HCT116 (cell line): ENCODE measurements around the gene VAV2. TPM values are rescaled to one million over a fixed set of nuclear protein-coding genes. Genes with fewer than 3 reads are reported as not detected.

Experiments used
- ATAC-seq: fragments of 200-7000 bp; cut with Tn5 transposase; 2 replicates; pipeline ENCODE4 v1.9.1; 2020; ENCODE audit warnings: mild to moderate bottlenecking, moderate library complexity
- BruUV-seq: library from RNA; stranded (reverse); fragments of 400-500 nt; replicated peaks from 2 replicates; lab custom pipeline; 2021; lab: Mats Ljungman, UMichigan
- CTCF ChIA-PET: fragments of 300-600 bp; sonication (Branson Sonifier 250); formaldehyde crosslinking; loops from one replicate; lab custom pipeline; 2021; ENCODE audit warnings: antibody characterized with exemption; lab: Charles Lee
- POLR2A ChIA-PET: fragments of 300-600, 350-600 bp; sonication (Branson Sonifier 250); formaldehyde crosslinking; loops from one replicate; lab custom pipeline; 2021; ENCODE audit warnings: antibody characterized with exemption; lab: Charles Lee
- RAD21 ChIA-PET, 2 experiments: fragments of 300-600 bp; sonication (Branson Sonifier 250); formaldehyde crosslinking; loops; one replicate each; lab custom pipeline; 2023; ENCODE audit warnings: low total read pairs in 2 of 2; ENCODE audit not compliant: uncharacterized antibody in 2 of 2, unreplicated experiment in 2 of 2, low non-redundant PET in 1 of 2; lab: Charles Lee
- DNase-seq: peaks from one replicate; pipeline ENCODE4 v3.0.0-alpha.2; 2010; ENCODE audit warnings: low read depth, low spot score
- H2AFZ ChIP-seq: fragments of 200-600 bp; shearing (Covaris generic), sonication (generic); 2 replicates; pipeline ENCODE4 v1.6.1; 2017; ENCODE audit warnings: low read depth, mixed run types, mixed read lengths, antibody characterized with exemption, low read length; ENCODE audit not compliant: poor library complexity, severe bottlenecking
- H3K27ac ChIP-seq: 2 replicates; pipeline ENCODE4 v1.5.1; 2012; ENCODE audit warnings: low read depth, low read length
- H3K27me3 ChIP-seq: fragments of 200-600 bp; sonication (generic); 2 replicates; pipeline ENCODE4 v1.6.1; 2016; ENCODE audit warnings: mixed run types, low read length, mixed read lengths; ENCODE audit not compliant: insufficient read depth
- H3K36me3 ChIP-seq, 2 experiments: fragments of 200-500 bp in 1 of 2; fragments of 200-600 bp in 1 of 2; sonication (Bioruptor generic) in 1 of 2; sonication (generic) in 1 of 2; 2 replicates each; pipeline versions ENCODE4 v1.5.1 to v1.6.1; 2014 to 2016; ENCODE audit warnings: low read length in 2 of 2, inconsistent platforms in 1 of 2, mixed read lengths in 1 of 2, mixed run types in 1 of 2; ENCODE audit not compliant: insufficient read depth in 2 of 2, control insufficient read depth in 1 of 2
- H3K4me1 ChIP-seq, 2 experiments: fragments of 200-600 bp in 1 of 2; sonication (generic) in 1 of 2; 2 replicates each; pipeline versions ENCODE4 v1.5.1 to v1.6.1; 2012 to 2017; ENCODE audit warnings: low read length in 2 of 2, inconsistent platforms in 1 of 2, mild to moderate bottlenecking in 1 of 2, mixed read lengths in 1 of 2, mixed run types in 1 of 2, moderate library complexity in 1 of 2; ENCODE audit not compliant: insufficient read depth in 2 of 2, control insufficient read depth in 1 of 2
- H3K4me2 ChIP-seq: fragments of 200-600 bp; sonication (generic); 2 replicates; pipeline ENCODE4 v1.6.1; 2017; ENCODE audit warnings: mixed run types, low read length, mixed read lengths
- H3K4me3 ChIP-seq, 2 experiments: fragments of 200-600 bp in 1 of 2; sonication (generic) in 1 of 2; replicated peaks in 1 of 2; 2 replicates each; pipeline ENCODE4 v1.5.1; 2011 to 2016; ENCODE audit warnings: low read length in 2 of 2, control low read depth in 1 of 2, low read depth in 1 of 2, mild to moderate bottlenecking in 1 of 2, mixed read lengths in 1 of 2, mixed run types in 1 of 2
- H3K79me2 ChIP-seq: fragments of 200-600 bp; sonication (generic); 2 replicates; pipeline ENCODE4 v1.6.1; 2017; ENCODE audit warnings: mild to moderate bottlenecking, mixed run types, low read length, moderate library complexity, mixed read lengths; ENCODE audit not compliant: insufficient read depth
- H3K9ac ChIP-seq: fragments of 200-600 bp; sonication (generic); 2 replicates; pipeline ENCODE4 v1.6.1; 2016; ENCODE audit warnings: low read length, mixed read lengths
- H3K9me2 ChIP-seq: fragments of 200-600 bp; sonication (generic), shearing (Covaris generic); 2 replicates; pipeline ENCODE4 v1.6.1; 2017; ENCODE audit warnings: mixed run types, mild to moderate bottlenecking, moderate library complexity; ENCODE audit not compliant: insufficient read depth
- H3K9me3 ChIP-seq, 2 experiments: fragments of 200-500 bp in 1 of 2; fragments of 200-600 bp in 1 of 2; sonication (Bioruptor generic) in 1 of 2; sonication (generic) in 1 of 2; 2 replicates each; pipeline ENCODE4 v1.6.1; 2014 to 2017; ENCODE audit warnings: low read length in 2 of 2, mixed read lengths in 2 of 2, inconsistent platforms in 1 of 2, low read depth in 1 of 2, mild to moderate bottlenecking in 1 of 2, mixed run types in 1 of 2, moderate library complexity in 1 of 2; ENCODE audit not compliant: control insufficient read depth in 1 of 2, insufficient read depth in 1 of 2
- H4K20me1 ChIP-seq: fragments of 200-600 bp; sonication (generic), shearing (Covaris generic); 2 replicates; pipeline ENCODE4 v1.6.1; 2017; ENCODE audit warnings: mixed run types, mild to moderate bottlenecking, moderate library complexity; ENCODE audit not compliant: insufficient read depth
- EZH2phosphoT487 ChIP-seq: fragments of 200-600 bp; IDR thresholded peaks from 2 replicates; pipeline ENCODE4 v1.6.1; 2018; ENCODE audit warnings: antibody characterized with exemption, borderline replicate concordance
- SRF ChIP-seq: IDR thresholded peaks from 2 replicates; pipeline ENCODE4 v1.6.1; 2012; ENCODE audit warnings: low read depth
- intact Hi-C: fragments of 100-400 bp; cut with micrococcal nuclease; formaldehyde crosslinking; loops from 2 replicates; pipeline ENCODE4 v1.10.0; 2022
- total RNA-seq: library from RNA; stranded (reverse); gene quantifications from one replicate; pipeline ENCODE4 v1.2.1, GENCODE V29; 2021; ENCODE audit not compliant: unreplicated experiment
- TF ChIP-seq, protein P1 (sequence below): IDR thresholded peaks from 2 replicates; pipeline ENCODE4 v1.6.1; 2011; ENCODE audit warnings: mild to moderate bottlenecking, low read length, moderate library complexity; ENCODE audit not compliant: insufficient replicate concordance; ENCODE audit errors: extremely low read depth

Gene VAV2
- total RNA-seq, 1 experiment from 2014 or later = 33.2 TPM

DNA sequence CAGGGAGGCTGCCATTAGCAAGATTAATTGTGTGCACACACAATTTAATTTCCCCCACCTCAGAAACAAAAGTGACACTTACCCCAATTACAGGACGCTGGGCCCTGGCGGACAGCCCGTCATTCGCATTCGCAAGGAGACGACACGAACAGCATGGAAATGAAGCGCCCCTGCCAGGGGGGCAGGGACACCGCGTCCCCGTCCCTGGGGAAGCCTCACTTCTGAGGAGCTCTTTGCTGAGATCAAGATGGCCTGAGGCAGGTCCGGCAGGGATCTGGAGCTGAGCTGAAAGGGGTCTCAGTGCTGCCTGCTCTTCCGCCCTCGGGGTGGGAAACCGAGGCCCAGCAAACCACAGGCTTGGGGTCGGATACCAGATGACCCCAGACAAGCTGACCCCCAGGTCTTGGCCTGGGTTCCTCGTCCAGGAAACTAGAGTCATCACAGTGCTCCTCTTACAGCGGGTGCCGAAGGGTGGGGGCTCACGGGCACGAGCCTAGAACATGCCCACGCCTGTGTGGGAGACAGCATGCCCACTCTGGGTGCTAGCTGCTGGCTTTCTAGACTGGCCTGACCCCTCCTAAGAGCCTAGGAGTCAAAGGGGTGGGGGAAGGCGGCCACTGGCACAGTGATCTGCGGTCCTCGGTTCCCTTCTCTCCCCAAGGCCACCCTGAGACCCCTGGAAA, 103.2 kb downstream of the VAV2 start:
- no peak overlapping the region for H3K9ac ChIP-seq
- H3K4me3 ChIP-seq = no peak overlapping the region
- CTCF ChIA-PET = interaction anchor here (0.7 kb wide), 1 partner anchor 146 kb away, joined by 3 read pairs; no protein-coding TSS in a partner anchor
- H2AFZ ChIP-seq = no peak overlapping the region
- no peak overlapping the region; the same call in 1 of the 2 replicates for H3K27ac ChIP-seq
- RAD21 ChIA-PET = no interaction called here
- intact Hi-C loops = no loop called here
- POLR2A ChIA-PET = no interaction called here
- no TSS peak for BruUV-seq
- ATAC-seq = no peak
- no peak overlapping the region for H3K4me2 ChIP-seq
- H3K9me2 ChIP-seq = no peaks in the 10 kb centered on the region
- no peaks in the 10 kb centered on the region for H3K36me3 ChIP-seq
- no peaks in the 10 kb centered on the region for H3K27me3 ChIP-seq
- H3K9me3 ChIP-seq = no peaks in the 10 kb centered on the region
- H3K4me1 ChIP-seq = peaks cover 8 to 26% of the 10 kb centered on the region in 2 experiments; a peak in 3 of 4 replicates
- no peak for TF ChIP-seq SRF
- TF ChIP-seq, protein P1, sequence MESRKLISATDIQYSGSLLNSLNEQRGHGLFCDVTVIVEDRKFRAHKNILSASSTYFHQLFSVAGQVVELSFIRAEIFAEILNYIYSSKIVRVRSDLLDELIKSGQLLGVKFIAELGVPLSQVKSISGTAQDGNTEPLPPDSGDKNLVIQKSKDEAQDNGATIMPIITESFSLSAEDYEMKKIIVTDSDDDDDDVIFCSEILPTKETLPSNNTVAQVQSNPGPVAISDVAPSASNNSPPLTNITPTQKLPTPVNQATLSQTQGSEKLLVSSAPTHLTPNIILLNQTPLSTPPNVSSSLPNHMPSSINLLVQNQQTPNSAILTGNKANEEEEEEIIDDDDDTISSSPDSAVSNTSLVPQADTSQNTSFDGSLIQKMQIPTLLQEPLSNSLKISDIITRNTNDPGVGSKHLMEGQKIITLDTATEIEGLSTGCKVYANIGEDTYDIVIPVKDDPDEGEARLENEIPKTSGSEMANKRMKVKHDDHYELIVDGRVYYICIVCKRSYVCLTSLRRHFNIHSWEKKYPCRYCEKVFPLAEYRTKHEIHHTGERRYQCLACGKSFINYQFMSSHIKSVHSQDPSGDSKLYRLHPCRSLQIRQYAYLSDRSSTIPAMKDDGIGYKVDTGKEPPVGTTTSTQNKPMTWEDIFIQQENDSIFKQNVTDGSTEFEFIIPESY = no peak
- TF ChIP-seq, all 23 proteins: peak for 0
- DNase-seq = no peak
- Histone ChIP-seq H3K79me2 (peaks cover 12% of the 10 kb centered on the region; the same call in 1 of the 2 replicates), H4K20me1 (no peaks in the 10 kb centered on the region)

DNA sequence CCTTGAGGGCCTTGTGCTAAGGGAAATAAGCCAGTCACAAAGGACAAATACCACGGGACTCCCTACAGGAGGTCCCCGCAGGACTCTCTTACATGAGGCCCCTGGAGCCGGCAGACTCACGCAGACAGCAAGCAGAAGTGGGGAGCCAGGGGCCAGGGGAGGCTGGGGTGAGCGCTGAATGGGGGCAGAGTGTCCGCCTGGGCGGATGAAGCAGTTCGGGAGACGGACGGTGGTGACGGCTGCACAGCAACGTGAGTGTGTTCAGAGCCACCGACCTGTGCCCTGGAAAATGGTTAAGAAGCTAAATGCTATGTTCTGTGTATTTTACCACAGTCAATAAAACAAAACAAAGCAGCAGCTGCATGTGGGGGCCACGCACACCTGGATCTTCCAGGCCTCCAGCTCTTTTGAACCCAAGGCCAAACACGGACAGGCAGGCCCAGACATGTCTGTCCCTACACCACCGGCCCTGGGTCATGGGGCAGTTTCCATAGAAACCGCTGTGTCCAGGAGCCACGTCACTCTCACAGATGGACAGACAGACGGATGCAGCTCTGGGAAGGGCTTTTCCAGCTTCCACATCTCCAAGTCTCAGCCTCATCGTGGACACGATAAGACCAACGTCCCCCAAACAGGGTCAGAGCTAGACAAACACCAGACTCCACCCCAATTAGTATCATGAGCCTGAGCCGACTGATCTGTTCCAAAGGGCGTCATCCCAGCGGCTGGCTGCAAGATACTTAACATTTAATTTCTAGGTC, 103.9 kb downstream of the VAV2 start:
- Histone ChIP-seq H3K27me3 (no peaks in the 10 kb centered on the region), H3K4me2 (no peak overlapping the region), H3K4me1 (peaks cover 8 to 26% of the 10 kb centered on the region in 2 experiments; a peak in 3 of 4 replicates), H4K20me1 (no peaks in the 10 kb centered on the region), H3K9ac (no peak overlapping the region), H3K27ac (peak overlapping the region; percentile 31; the same call in 1 of the 2 replicates), H3K9me2 (no peaks in the 10 kb centered on the region), H3K9me3 (no peaks in the 10 kb centered on the region), H2AFZ (no peak overlapping the region), H3K36me3 (no peaks in the 10 kb centered on the region), H3K79me2 (peaks cover 13% of the 10 kb centered on the region; the same call in 1 of the 2 replicates), H3K4me3 (no peak overlapping the region)
- no peak for ATAC-seq
- DNase-seq = no peak
- POLR2A ChIA-PET = no interaction called here
- CTCF ChIA-PET = no interaction called here
- no TSS peak for BruUV-seq
- intact Hi-C loops = no loop called here
- no peak for TF ChIP-seq EZH2phosphoT487
- RAD21 ChIA-PET = no interaction called here
